Stomach smooth muscle (tissue), 2 donors: ENCODE data around the gene NDRG2.

Source experiments
- H3K27ac ChIP-seq: one replicate; pipeline ENCODE4 v1.7.0; 2013; ENCODE audit warnings: mild to moderate bottlenecking, low read length, inconsistent platforms
- H3K27me3 ChIP-seq, 2 donors: one replicate each; pipeline ENCODE4 v1.7.0; 2013; ENCODE audit warnings: low read length in 2 of 2; ENCODE audit not compliant: insufficient read depth in 2 of 2, control insufficient read depth in 1 of 2
- H3K36me3 ChIP-seq, 2 donors: one replicate each; pipeline ENCODE4 v1.7.0; 2013; ENCODE audit warnings: low read length in 2 of 2; ENCODE audit not compliant: control insufficient read depth in 2 of 2, insufficient read depth in 2 of 2
- H3K4me1 ChIP-seq: one replicate; pipeline ENCODE4 v1.7.0; 2013; ENCODE audit warnings: low read length; ENCODE audit not compliant: control insufficient read depth, insufficient read depth
- H3K4me3 ChIP-seq, 2 donors: one replicate each; pipeline ENCODE4 v1.7.0; 2013; ENCODE audit warnings: low read length in 2 of 2
- H3K9ac ChIP-seq, 2 donors: one replicate each; pipeline ENCODE4 v1.7.0; 2013; ENCODE audit warnings: low read length in 2 of 2, mild to moderate bottlenecking in 1 of 2
- H3K9me3 ChIP-seq, 2 donors: one replicate each; pipeline ENCODE4 v1.7.0; 2013; ENCODE audit warnings: low read length in 2 of 2; ENCODE audit not compliant: control insufficient read depth in 2 of 2
- donor health status: healthy.
- donor health status: Pancreatic carcinoma.

NDRG2 gene

DNA sequence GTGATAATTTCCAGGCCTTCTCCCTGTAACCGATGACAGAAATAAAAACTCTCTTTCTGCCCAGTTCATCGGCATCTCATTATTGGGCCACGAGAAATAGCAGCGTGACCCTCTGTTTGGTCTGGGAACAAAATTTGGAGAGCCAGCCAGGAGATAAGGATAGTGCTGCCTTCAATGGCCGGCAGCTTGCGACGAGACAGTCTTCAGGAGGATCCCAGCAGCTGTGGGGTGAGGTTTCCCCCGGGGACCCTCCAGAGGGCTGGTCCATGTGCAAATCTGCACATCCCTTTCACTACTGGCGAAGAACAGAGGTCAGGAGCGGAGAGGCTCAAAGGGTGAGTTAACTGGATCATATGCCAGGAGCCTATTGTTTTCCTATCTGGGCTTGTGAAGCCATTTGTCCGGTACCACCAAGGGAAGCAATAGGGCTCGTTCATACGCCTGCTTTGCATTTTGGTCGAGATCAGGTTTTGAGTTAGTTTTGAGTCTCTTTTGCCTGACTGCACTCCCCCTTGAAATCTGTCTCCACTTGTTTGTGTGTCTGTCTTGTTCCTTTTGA lies 21.0 kb downstream of the NDRG2 start:
- H3K4me1 ChIP-seq, result no peaks in the 10 kb centered on the region
- H3K4me3 ChIP-seq, result no peak overlapping the region
- H3K27ac ChIP-seq, result no peak overlapping the region
- no peaks in the 10 kb centered on the region for H3K9me3 ChIP-seq
- no peaks in the 10 kb centered on the region for H3K27me3 ChIP-seq
- H3K9ac ChIP-seq, result no peak overlapping the region
- H3K36me3 ChIP-seq, result no peaks in the 10 kb centered on the region

GRCh38 chr14:21001218-21001617 lies 23.6 kb downstream of the NDRG2 start:
- H3K27ac ChIP-seq, result no peak overlapping the region
- no peaks in the 10 kb centered on the region for H3K4me1 ChIP-seq
- H3K9ac ChIP-seq, result no peak overlapping the region
- no peaks in the 10 kb centered on the region for H3K9me3 ChIP-seq
- H3K4me3 ChIP-seq, result no peak overlapping the region
- no peaks in the 10 kb centered on the region for H3K27me3 ChIP-seq
- H3K36me3 ChIP-seq, result peaks cover 6 to 8% of the 10 kb centered on the region in 2 donors

DNA sequence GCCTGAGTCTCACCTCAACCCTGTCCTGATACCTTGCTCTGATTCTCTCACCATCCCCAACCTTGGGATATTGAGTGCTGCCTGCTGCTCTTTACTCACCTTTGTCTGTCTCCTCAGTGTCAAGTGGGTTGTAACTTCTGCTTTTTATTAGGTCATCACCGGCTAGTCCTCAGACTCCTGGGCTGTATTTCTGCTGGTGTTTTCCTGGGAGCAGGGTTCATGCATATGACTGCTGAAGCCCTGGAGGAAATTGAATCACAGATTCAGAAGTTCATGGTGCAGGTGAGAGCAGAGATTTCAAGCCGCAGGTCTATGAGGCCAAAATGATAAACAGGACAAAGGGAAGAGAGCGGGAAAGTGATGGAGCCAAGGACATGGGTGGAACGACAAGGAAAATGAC lies 25.3 kb downstream of the NDRG2 start:
- Histone ChIP-seq H3K4me1 (no peaks in the 10 kb centered on the region), H3K9me3 (no peaks in the 10 kb centered on the region), H3K9ac (no peak overlapping the region), H3K27me3 (no peaks in the 10 kb centered on the region), H3K36me3 (peaks cover 22 to 25% of the 10 kb centered on the region in 2 donors), H3K4me3 (no peak overlapping the region), H3K27ac (no peak overlapping the region)

GRCh38 chr14:20998674-20999366 lies 26.0 kb downstream of the NDRG2 start, which contains the start of gene SLC39A2:
SLC39A2 (plus strand) TSS chr14:20999293; CDS start chr14:20999447, 154 bp downstream.
- Histone ChIP-seq H3K4me1 (no peaks in the 10 kb centered on the region), H3K4me3 (no peak within 1 kb of the TSS), H3K27me3 (no peaks in the 10 kb centered on the region), H3K9ac (no peak within 1 kb of the TSS), H3K36me3 (peaks cover 29 to 32% of the 10 kb centered on the region in 2 donors), H3K9me3 (no peaks in the 10 kb centered on the region), H3K27ac (no peak within 1 kb of the TSS)

DNA sequence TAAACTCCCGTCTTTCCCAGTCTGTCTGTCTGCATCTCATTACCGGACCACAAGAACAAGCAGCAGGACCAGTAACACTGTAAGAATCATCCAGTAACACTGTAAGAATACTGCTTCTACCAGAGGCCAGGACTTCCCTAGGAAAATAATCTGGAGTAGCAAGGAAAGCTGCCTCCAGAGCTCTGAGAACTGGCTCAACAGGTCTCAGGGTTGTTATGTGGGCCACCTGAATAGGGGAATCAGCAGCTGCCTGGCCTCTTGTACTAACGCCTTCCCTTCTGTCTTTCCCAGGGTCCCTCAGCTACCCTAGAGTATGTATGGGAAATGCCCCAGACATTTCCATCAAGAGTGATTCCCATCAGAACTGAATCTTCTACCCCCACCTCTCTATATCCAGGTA lies 26.7 kb downstream of the NDRG2 start:
- Histone ChIP-seq H3K27ac (no peak overlapping the region), H3K9me3 (no peaks in the 10 kb centered on the region), H3K4me3 (no peak overlapping the region), H3K4me1 (no peaks in the 10 kb centered on the region), H3K36me3 (peaks cover 32 to 35% of the 10 kb centered on the region in 2 donors), H3K27me3 (no peaks in the 10 kb centered on the region), H3K9ac (no peak overlapping the region)

DNA sequence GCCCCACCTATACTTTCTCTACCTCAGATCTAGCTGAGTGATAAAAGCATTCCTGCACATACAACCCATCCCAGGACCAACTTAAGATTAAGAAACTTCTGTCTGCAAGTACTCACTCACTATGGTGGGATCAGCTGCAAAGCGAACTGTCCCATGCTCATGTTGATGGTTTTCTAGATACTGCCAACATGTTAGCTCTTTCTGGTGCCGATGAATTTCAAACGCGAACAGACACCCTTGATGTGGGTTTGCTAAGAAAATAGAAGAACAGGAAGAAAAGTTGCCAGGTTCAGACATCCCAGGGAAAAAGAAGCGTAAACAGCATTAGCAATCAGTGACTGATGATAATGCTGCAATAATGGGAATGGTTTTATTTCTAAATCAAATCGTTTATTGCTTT lies 27.3 kb downstream of the NDRG2 start:
- no peak overlapping the region for H3K27ac ChIP-seq
- no peak overlapping the region for H3K4me3 ChIP-seq
- no peaks in the 10 kb centered on the region for H3K27me3 ChIP-seq
- no peaks in the 10 kb centered on the region for H3K9me3 ChIP-seq
- peaks cover 38 to 40% of the 10 kb centered on the region in 2 donors for H3K36me3 ChIP-seq
- H3K4me1 ChIP-seq, result no peaks in the 10 kb centered on the region
- H3K9ac ChIP-seq, result no peak overlapping the region

GRCh38 chr14:20997115-20997514 lies 27.7 kb downstream of the NDRG2 start:
- H3K36me3 ChIP-seq, result peaks cover 42 to 43% of the 10 kb centered on the region in 2 donors
- H3K4me3 ChIP-seq, result no peak overlapping the region
- H3K9me3 ChIP-seq, result no peaks in the 10 kb centered on the region
- H3K27ac ChIP-seq, result no peak overlapping the region
- H3K9ac ChIP-seq, result no peak overlapping the region
- H3K27me3 ChIP-seq, result no peaks in the 10 kb centered on the region
- no peaks in the 10 kb centered on the region for H3K4me1 ChIP-seq

DNA sequence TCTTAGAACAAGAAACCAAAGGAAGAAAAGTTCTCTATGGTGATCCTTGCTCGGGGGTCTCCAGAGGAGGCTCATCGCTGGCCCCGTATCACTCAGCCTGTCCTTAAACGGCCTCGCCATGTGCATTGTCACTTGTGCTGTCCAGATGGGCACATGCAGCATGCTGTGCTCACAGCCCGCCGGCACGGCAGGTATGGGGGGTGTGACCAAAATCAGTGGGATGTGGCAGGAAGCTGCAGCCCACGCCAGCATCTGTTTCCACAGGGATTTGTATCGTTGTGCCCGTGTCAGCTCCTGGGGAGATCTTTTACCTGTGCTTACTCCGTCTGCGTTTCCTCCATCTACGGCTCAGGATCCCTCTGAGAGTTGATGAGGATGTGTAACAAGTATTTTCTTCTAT lies 28.3 kb downstream of the NDRG2 start:
- Histone ChIP-seq H3K36me3 (peaks cover 46 to 47% of the 10 kb centered on the region in 2 donors), H3K4me1 (peaks cover 2% of the 10 kb centered on the region), H3K27me3 (no peaks in the 10 kb centered on the region), H3K9me3 (no peaks in the 10 kb centered on the region), H3K27ac (no peak overlapping the region), H3K4me3 (no peak overlapping the region), H3K9ac (no peak overlapping the region)

- Histone ChIP-seq H3K9me3 (no peaks in the 10 kb centered on the region), H3K27ac (peak within 1 kb of the TSS; percentile 81), H3K36me3 (peaks cover 26 to 28% of the 10 kb centered on the region in 2 donors), H3K4me3 (peak within 1 kb of the TSS; percentile 96 to 99), H3K4me1 (peaks cover 19% of the 10 kb centered on the region), H3K27me3 (no peaks in the 10 kb centered on the region), H3K9ac (peak within 1 kb of the TSS; percentile 86 to 90)
Measured at GRCh38 chr14:20989787-20990600, 34.9 kb downstream of the NDRG2 start, which contains the start of gene METTL17. METTL17 (plus strand) TSS chr14:20989980; CDS start chr14:20990003, 23 bp downstream.

- no peaks in the 10 kb centered on the region for H3K9me3 ChIP-seq
- H3K4me3 ChIP-seq, result peak overlapping the region in 1 of 2 donors; percentile 99
- H3K27ac ChIP-seq, result peak overlapping the region; percentile 81
- H3K9ac ChIP-seq, result peak overlapping the region; percentile 7 to 79
- peaks cover 20 to 22% of the 10 kb centered on the region in 2 donors for H3K36me3 ChIP-seq
- H3K27me3 ChIP-seq, result no peaks in the 10 kb centered on the region
- peaks cover 19% of the 10 kb centered on the region for H3K4me1 ChIP-seq
Measured at GRCh38 chr14:20989471-20989786, 35.4 kb downstream of the NDRG2 start.
